ENCODE measurements around the gene CMTM5.
A peak's percentile ranks its signal among the peaks of the same experiment; 100 is the strongest.

The CMTM5 gene

GRCh38 chr14:23346693-23347405 lies 30.0 kb upstream of the CMTM5 start:
- H3K27ac ChIP-seq: no peak overlapping the region
- DNase-seq (ENCODE audit: low spot score): no peak
- TF ChIP-seq CTCF (IDR thresholded peaks at IDR 0.05): no peak
- H3K4me3 ChIP-seq: no peak overlapping the region

- Histone ChIP-seq H3K27ac (no peak overlapping the region), H3K4me3 (no peak overlapping the region)
These were observed 29.2 kb upstream of the CMTM5 start for GRCh38 chr14:23347406-23348296.

GRCh38 chr14:23348297-23348655 lies 28.6 kb upstream of the CMTM5 start:
- no peak for TF ChIP-seq CTCF (IDR thresholded peaks at IDR 0.05)
- Histone ChIP-seq H3K4me3 (no peak overlapping the region), H3K27ac (no peak overlapping the region)
- no peak for DNase-seq (ENCODE audit: low spot score)

More at GRCh38 chr14:23347406-23348296, 29.2 kb upstream of the CMTM5 start:
- TF ChIP-seq CTCF (IDR thresholded peaks at IDR 0.05): no peak
- DNase-seq (ENCODE audit: low spot score): no peak

- no peak overlapping the region for H3K27ac ChIP-seq
- H3K4me3 ChIP-seq: no peak overlapping the region
- DNase-seq (ENCODE audit: low spot score): peak; percentile 64
- no peak for TF ChIP-seq CTCF (IDR thresholded peaks at IDR 0.05)
These were observed 27.5 kb upstream of the CMTM5 start for GRCh38 chr14:23349156-23349845.

- Histone ChIP-seq H3K27ac (peak overlapping the region; percentile 50 to 84), H3K4me3 (peak overlapping the region; percentile 91)
- DNase-seq (ENCODE audit: low spot score): peak; percentile 72
- TF ChIP-seq CTCF (IDR thresholded peaks at IDR 0.05): no peak
These were observed 25.0 kb upstream of the CMTM5 start for GRCh38 chr14:23351681-23352505.

Measured in coronary artery (tissue), 2 donors.